Dendritic cell treated with granulocyte-macrophage colony-stimulating factor and Interleukin-4, amounts not matched to agents 40 ng/mL and 50 ng/mL, for 4 days (primary cell): ENCODE data around the gene RAB11A.

ENCODE experiments used
- H3K27ac Mint-ChIP-seq: one replicate; pipeline ENCODE4 v1.8.0; 2022; ENCODE audit warnings: mild to moderate bottlenecking, mixed read lengths
- H3K27me3 Mint-ChIP-seq: one replicate; pipeline ENCODE4 v1.8.0; 2022; ENCODE audit warnings: mild to moderate bottlenecking, mixed read lengths
- H3K36me3 Mint-ChIP-seq: one replicate; pipeline ENCODE4 v1.8.0; 2022; ENCODE audit warnings: low read depth, mixed read lengths
- H3K4me1 Mint-ChIP-seq: one replicate; pipeline ENCODE4 v1.8.0; 2022; ENCODE audit warnings: low read depth, mixed read lengths
- H3K4me3 Mint-ChIP-seq: one replicate; pipeline ENCODE4 v1.8.0; 2022; ENCODE audit warnings: mild to moderate bottlenecking, moderate library complexity, mixed read lengths
- H3K9me3 Mint-ChIP-seq: one replicate; pipeline ENCODE4 v1.8.0; 2022; ENCODE audit warnings: mixed read lengths
- intact Hi-C: fragments of 100-400 bp; cut with micrococcal nuclease; formaldehyde crosslinking; loops from one replicate; pipeline ENCODE4 v1.15.0; 2022

Gene RAB11A

GRCh38 chr15:65910341-65910740 is 41.0 kb downstream of the RAB11A start:
- Mint-ChIP-seq H3K27ac (no peak overlapping the region), H3K36me3 (peaks cover 60% of the 10 kb centered on the region), H3K4me1 (no peaks in the 10 kb centered on the region), H3K27me3 (no peaks in the 10 kb centered on the region), H3K9me3 (no peaks in the 10 kb centered on the region), H3K4me3 (no peak overlapping the region)
- intact Hi-C loops, result no loop called here

GRCh38 chr15:65912235-65912634 is 42.9 kb downstream of the RAB11A start:
- intact Hi-C loops, result no loop called here

GRCh38 chr15:65913631-65914199 is 44.4 kb downstream of the RAB11A start:
- Mint-ChIP-seq H3K4me1 (peaks cover 5% of the 10 kb centered on the region), H3K36me3 (peaks cover 38% of the 10 kb centered on the region), H3K9me3 (no peaks in the 10 kb centered on the region), H3K27me3 (no peaks in the 10 kb centered on the region), H3K27ac (no peak overlapping the region), H3K4me3 (no peak overlapping the region)
- intact Hi-C loops, result no loop called here

More at GRCh38 chr15:65912235-65912634, 42.9 kb downstream of the RAB11A start:
- Mint-ChIP-seq H3K36me3 (peaks cover 48% of the 10 kb centered on the region), H3K27ac (no peak overlapping the region), H3K9me3 (no peaks in the 10 kb centered on the region), H3K4me3 (no peak overlapping the region), H3K4me1 (peaks cover 5% of the 10 kb centered on the region), H3K27me3 (no peaks in the 10 kb centered on the region)

- no peaks in the 10 kb centered on the region for H3K9me3 Mint-ChIP-seq
- peaks cover 5% of the 10 kb centered on the region for H3K4me1 Mint-ChIP-seq
- H3K27me3 Mint-ChIP-seq, result no peaks in the 10 kb centered on the region
- peaks cover 34% of the 10 kb centered on the region for H3K36me3 Mint-ChIP-seq
- intact Hi-C loops, result no loop called here
- no peak overlapping the region for H3K27ac Mint-ChIP-seq
- no peak overlapping the region for H3K4me3 Mint-ChIP-seq
These were observed 45.1 kb downstream of the RAB11A start for GRCh38 chr15:65914386-65914785.

GRCh38 chr15:65914981-65915925 is 46.0 kb downstream of the RAB11A start:
- Mint-ChIP-seq H3K36me3 (peaks cover 29% of the 10 kb centered on the region), H3K4me1 (peaks cover 5% of the 10 kb centered on the region), H3K9me3 (no peaks in the 10 kb centered on the region), H3K27me3 (no peaks in the 10 kb centered on the region), H3K27ac (no peak overlapping the region), H3K4me3 (no peak overlapping the region)
- intact Hi-C loops, result no loop called here

GRCh38 chr15:65916041-65916663 is 46.9 kb downstream of the RAB11A start:
- Mint-ChIP-seq H3K4me1 (peaks cover 5% of the 10 kb centered on the region), H3K27me3 (no peaks in the 10 kb centered on the region), H3K27ac (no peak overlapping the region), H3K36me3 (peaks cover 25% of the 10 kb centered on the region), H3K4me3 (no peak overlapping the region), H3K9me3 (no peaks in the 10 kb centered on the region)
- intact Hi-C loops, result no loop called here

- Mint-ChIP-seq H3K27me3 (no peaks in the 10 kb centered on the region), H3K4me1 (peaks cover 5% of the 10 kb centered on the region), H3K4me3 (no peak overlapping the region), H3K9me3 (no peaks in the 10 kb centered on the region), H3K27ac (no peak overlapping the region), H3K36me3 (peaks cover 18% of the 10 kb centered on the region)
- intact Hi-C loops, result no loop called here
These were observed 47.5 kb downstream of the RAB11A start for GRCh38 chr15:65916664-65917406.

- H3K4me1 Mint-ChIP-seq, result peaks cover 5% of the 10 kb centered on the region
- no peaks in the 10 kb centered on the region for H3K27me3 Mint-ChIP-seq
- intact Hi-C loops, result no loop called here
- peaks cover 14% of the 10 kb centered on the region for H3K36me3 Mint-ChIP-seq
- H3K9me3 Mint-ChIP-seq, result no peaks in the 10 kb centered on the region
- no peak overlapping the region for H3K4me3 Mint-ChIP-seq
- no peak overlapping the region for H3K27ac Mint-ChIP-seq
These were observed 48.1 kb downstream of the RAB11A start for GRCh38 chr15:65917407-65917756.

- no peak overlapping the region for H3K4me3 Mint-ChIP-seq
- no peak overlapping the region for H3K27ac Mint-ChIP-seq
- peaks cover 5% of the 10 kb centered on the region for H3K4me1 Mint-ChIP-seq
- no peaks in the 10 kb centered on the region for H3K27me3 Mint-ChIP-seq
- H3K9me3 Mint-ChIP-seq, result no peaks in the 10 kb centered on the region
- intact Hi-C loops, result no loop called here
- H3K36me3 Mint-ChIP-seq, result peaks cover 14% of the 10 kb centered on the region
These were observed 48.6 kb downstream of the RAB11A start for GRCh38 chr15:65917936-65918335.

- intact Hi-C loops, result no loop called here
- H3K27me3 Mint-ChIP-seq, result no peaks in the 10 kb centered on the region
- peaks cover 14% of the 10 kb centered on the region for H3K36me3 Mint-ChIP-seq
- no peak overlapping the region for H3K4me3 Mint-ChIP-seq
- H3K27ac Mint-ChIP-seq, result no peak overlapping the region
- H3K4me1 Mint-ChIP-seq, result peaks cover 5% of the 10 kb centered on the region
- no peaks in the 10 kb centered on the region for H3K9me3 Mint-ChIP-seq
These were observed 49.1 kb downstream of the RAB11A start for GRCh38 chr15:65918357-65918920.

- Mint-ChIP-seq H3K9me3 (no peaks in the 10 kb centered on the region), H3K4me3 (no peak overlapping the region), H3K27ac (no peak overlapping the region), H3K27me3 (no peaks in the 10 kb centered on the region), H3K36me3 (peaks cover 14% of the 10 kb centered on the region), H3K4me1 (peaks cover 5% of the 10 kb centered on the region)
- intact Hi-C loops, result no loop called here
These were observed 49.7 kb downstream of the RAB11A start for GRCh38 chr15:65918945-65919344.

GRCh38 chr15:65919353-65919752 is 50.1 kb downstream of the RAB11A start:
- Mint-ChIP-seq H3K36me3 (peaks cover 14% of the 10 kb centered on the region), H3K27me3 (no peaks in the 10 kb centered on the region), H3K4me1 (peaks cover 5% of the 10 kb centered on the region), H3K9me3 (no peaks in the 10 kb centered on the region), H3K4me3 (no peak overlapping the region), H3K27ac (no peak overlapping the region)
- intact Hi-C loops, result no loop called here

GRCh38 chr15:65920121-65920520 is 50.8 kb downstream of the RAB11A start:
- Mint-ChIP-seq H3K36me3 (peaks cover 14% of the 10 kb centered on the region), H3K9me3 (no peaks in the 10 kb centered on the region), H3K27ac (no peak overlapping the region), H3K4me3 (no peak overlapping the region), H3K4me1 (peaks cover 5% of the 10 kb centered on the region), H3K27me3 (no peaks in the 10 kb centered on the region)
- intact Hi-C loops, result no loop called here
